Activated CD8-positive, alpha-beta memory T cell treated with anti-CD3 and anti-CD28 coated beads for 36 hours (primary cell): ENCODE measurements around the gene IL1RAP. TPM values are rescaled to one million over a fixed set of nuclear protein-coding genes. Genes with fewer than 3 reads are reported as not detected.

Experiments used
- CTCF ChIA-PET: fragments of 350-600 bp; sonication (Branson Sonifier 250); formaldehyde crosslinking; loops from one replicate; lab custom pipeline; 2021; ENCODE audit warnings: antibody characterized with exemption; lab: Charles Lee
- POLR2A ChIA-PET: fragments of 350-600 bp; sonication (Branson Sonifier 250); formaldehyde crosslinking; loops from one replicate; lab custom pipeline; 2021; ENCODE audit warnings: antibody characterized with exemption; lab: Charles Lee
- total RNA-seq, 2 experiments: library from RNA; stranded (reverse); gene quantifications; one replicate each; pipeline ENCODE4 v1.2.3, GENCODE V29; 2021

Gene IL1RAP
- total RNA-seq, 2 experiments from 2014 or later: 9.0 to 11.1 TPM

GRCh38 chr3:190680691-190681090 is 166.8 kb downstream of the IL1RAP start:
- ChIA-PET CTCF (no interaction called here), POLR2A (no interaction called here)

DNA sequence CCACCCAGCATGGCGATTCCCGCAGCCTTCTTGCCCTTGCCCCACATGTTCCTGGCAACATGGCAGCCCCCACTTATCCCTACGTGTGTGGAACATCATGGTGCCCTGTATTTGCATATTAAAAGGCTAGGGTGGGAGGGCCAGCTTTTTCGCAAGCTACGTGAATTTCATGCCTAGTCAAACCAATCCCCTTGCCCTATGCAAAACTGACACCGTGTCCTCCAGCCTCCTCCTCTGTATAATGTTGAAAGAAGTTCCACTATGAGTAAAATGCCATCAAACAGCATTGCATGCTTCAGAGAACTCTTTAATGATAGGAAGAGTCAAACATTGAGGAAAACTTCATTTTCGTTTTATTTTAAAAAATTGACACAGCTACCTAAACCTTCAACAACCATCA is 170.9 kb downstream of the IL1RAP start:
- ChIA-PET CTCF (no interaction called here), POLR2A (no interaction called here)

- CTCF ChIA-PET: no interaction called here
- POLR2A ChIA-PET: no interaction called here
Observed at GRCh38 chr3:190686011-190686410, 172.1 kb downstream of the IL1RAP start.

DNA sequence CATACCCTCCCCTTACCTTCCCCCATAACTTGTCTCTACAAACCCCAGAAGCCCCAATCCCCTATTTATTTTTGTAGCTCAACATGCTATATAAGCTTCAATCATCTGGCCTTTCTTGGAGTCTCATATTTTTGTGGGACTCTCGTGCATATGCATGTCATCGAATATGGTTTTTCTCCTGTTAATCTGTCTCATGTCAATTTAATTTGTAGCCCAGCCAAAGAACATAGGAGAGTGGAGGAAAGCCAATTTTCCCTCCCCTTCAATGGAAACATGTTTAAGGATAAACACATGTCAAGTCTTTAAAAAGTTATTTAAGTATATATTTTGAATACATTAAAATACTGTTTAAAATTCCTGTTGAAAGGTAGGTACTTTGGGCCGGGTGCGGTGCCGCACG is 176.4 kb downstream of the IL1RAP start:
- POLR2A ChIA-PET: no interaction called here
- CTCF ChIA-PET: no interaction called here

- ChIA-PET CTCF (no interaction called here), POLR2A (no interaction called here)
Observed at GRCh38 chr3:190692256-190692655, 178.4 kb downstream of the IL1RAP start.

DNA sequence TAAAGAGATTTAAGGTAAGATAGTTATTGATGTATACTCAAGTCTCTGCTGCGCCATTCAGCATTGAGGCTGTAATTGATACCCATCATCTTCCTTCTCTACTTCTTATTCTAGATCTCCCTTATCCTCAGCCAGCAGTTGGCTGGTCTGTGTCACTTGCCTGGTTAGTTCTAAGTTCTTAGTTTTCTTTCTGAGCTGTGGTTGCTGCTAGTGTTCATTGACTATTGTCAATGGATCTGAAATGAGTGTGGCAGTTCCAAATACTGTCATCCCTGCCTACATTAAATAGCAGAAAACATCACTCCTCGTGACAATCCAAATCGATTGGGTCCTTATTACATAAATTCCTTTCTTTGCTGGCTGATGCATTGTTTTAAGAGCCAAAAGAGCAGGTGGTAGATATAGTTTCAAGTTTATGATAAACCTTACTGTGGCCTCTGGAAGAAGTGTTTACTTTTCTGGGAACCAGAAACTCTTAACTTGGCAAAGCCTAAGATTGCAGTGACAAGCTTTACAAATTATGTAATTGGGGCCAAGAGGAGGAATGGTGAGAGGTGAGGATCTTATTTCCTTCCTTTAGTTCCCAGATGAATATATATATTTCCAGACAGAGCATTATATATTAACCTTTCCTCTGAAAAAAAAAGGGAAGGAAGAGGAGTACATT is 180.6 kb downstream of the IL1RAP start:
- ChIA-PET CTCF (no interaction called here), POLR2A (interaction anchor here (0.6 kb wide), 1 partner anchor 180 kb away, joined by 3 read pairs; no protein-coding TSS in a partner anchor)

- ChIA-PET CTCF (no interaction called here), POLR2A (interaction anchor here (0.6 kb wide), 1 partner anchor 179 kb away, joined by 3 read pairs; no protein-coding TSS in a partner anchor)
Observed at GRCh38 chr3:190695225-190695624, 181.3 kb downstream of the IL1RAP start.

DNA sequence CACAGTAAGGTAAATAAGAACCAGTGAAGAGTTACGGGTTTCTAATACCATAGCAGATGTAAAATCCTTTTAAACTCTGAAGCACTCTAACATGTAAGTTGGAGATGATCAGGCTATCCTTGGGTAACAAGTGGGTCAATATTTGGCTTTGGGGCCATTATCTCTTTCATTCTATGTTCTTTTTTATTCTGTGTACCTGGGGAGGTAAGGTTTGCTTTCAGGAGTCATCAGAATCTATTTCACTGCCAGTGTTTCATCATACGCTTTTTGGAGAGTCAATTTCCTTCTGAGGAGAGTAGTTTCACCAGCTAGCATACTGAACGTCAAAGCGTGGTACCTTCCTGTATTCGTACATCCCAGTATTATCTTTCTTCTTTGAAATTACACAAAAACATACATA is 182.1 kb downstream of the IL1RAP start:
- POLR2A ChIA-PET: no interaction called here
- CTCF ChIA-PET: no interaction called here

DNA sequence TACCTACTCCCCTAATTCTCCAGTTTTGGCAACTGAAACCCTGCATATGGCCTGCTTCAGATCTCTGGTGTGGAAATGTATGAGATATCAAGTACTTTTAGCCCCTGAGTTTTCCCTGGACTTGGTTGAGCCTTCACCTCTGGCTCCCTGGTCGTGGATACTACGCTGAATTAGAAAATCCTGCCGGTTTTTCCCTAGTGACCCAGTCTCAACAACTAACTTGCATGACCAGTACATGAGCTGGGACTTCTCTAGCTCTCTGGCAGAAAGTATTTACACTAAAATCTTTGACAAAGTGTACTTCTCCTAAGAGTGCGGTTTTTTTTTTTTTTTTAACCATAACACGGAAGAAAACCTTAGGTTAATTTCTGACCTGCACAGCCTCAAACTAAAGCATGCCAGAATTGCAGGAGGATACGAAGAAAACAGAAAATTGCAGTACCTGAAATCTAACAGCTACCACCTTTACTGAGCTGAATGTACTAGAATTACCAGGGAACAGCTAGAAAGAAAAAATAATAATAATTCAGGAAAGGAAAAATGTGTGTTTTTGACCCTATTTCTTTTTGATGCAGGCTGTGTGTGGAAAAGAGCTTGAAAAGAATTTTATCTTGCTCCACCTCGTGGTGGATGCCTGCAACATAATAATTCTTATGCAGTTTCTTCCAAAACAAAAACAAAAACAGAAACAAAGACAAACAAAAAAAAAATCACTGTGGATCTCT is 183.1 kb downstream of the IL1RAP start:
- ChIA-PET CTCF (no interaction called here), POLR2A (no interaction called here)

- CTCF ChIA-PET: no interaction called here
- POLR2A ChIA-PET: no interaction called here
Observed at GRCh38 chr3:190697502-190697830, 183.6 kb downstream of the IL1RAP start.

- POLR2A ChIA-PET: no interaction called here
Observed at GRCh38 chr3:190697901-190698300, 184.0 kb downstream of the IL1RAP start.

DNA sequence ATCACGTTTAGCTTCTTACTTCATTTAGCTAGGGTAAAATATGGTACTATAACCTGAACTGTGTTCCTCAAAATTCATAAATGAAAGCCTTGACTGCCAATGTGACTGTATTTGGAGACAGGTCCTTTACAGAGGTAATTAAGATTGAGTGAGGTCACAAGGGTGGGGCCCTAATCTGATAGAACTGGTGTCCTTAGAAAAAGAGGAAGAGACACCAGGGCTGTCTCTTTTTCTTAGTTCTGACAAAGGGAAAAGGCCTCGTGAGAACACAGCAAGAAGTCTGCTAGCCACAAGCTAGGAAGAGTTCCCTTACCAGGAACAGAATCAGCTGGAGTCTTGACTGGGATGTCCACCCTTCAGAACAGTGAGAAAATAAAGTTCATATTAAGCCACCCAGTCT is 185.9 kb downstream of the IL1RAP start:
- POLR2A ChIA-PET: no interaction called here
- CTCF ChIA-PET: interaction anchor here (1.6 kb wide), 1 partner anchor 183 kb away, joined by 3 read pairs; no protein-coding TSS in a partner anchor

More at GRCh38 chr3:190697901-190698300, 184.0 kb downstream of the IL1RAP start:
- CTCF ChIA-PET: no interaction called here

- CTCF ChIA-PET: no interaction called here
Observed at GRCh38 chr3:190701096-190701532, 187.2 kb downstream of the IL1RAP start.

DNA sequence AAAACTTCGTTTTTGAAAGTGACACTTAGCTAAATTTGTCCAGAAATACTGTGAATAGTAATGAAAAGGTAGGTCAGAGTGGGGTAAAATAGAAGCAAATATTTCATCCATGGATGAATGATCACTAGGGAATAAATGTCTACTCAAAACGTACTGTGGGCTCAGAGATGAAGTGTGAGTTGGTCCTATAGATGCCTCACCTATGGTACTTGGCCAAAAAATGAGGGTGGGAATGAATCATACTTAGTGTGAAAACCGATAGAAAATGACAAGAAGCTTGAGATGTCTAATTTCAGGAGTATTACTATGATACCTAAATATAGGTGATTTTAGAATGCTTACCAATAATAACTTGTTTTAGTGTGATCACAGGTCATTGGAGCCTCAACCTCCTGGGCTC is 192.7 kb downstream of the IL1RAP start:
- CTCF ChIA-PET: no interaction called here

More at GRCh38 chr3:190701096-190701532, 187.2 kb downstream of the IL1RAP start:
- POLR2A ChIA-PET: no interaction called here

More for the DNA sequence above, 192.7 kb downstream of the IL1RAP start:
- POLR2A ChIA-PET: no interaction called here

Other genes starting within 250 kb of the IL1RAP start
- gene CLDN1, start 191.6 kb upstream of the IL1RAP start, total RNA-seq: under 1 TPM; 0.13 to 0.19 TPM
- gene CLDN16, start 125.9 kb upstream of the IL1RAP start, total RNA-seq: not detected
- gene TMEM207, start 64.2 kb upstream of the IL1RAP start, total RNA-seq: not detected